AG09319 (cell line): ENCODE measurements around the gene GGTA1.

Source experiments
- DNase-seq: peaks from one replicate; pipeline ENCODE4 v3.0.0-alpha.2; 2010; ENCODE audit warnings: low read depth; ENCODE audit errors: extremely low read depth
- CTCF ChIP-seq: IDR thresholded peaks from 2 replicates; pipeline ENCODE4 v1.5.1; 2011; ENCODE audit warnings: low read depth, mild to moderate bottlenecking, inconsistent platforms, low read length, moderate library complexity

The GGTA1 gene

GRCh38 chr9:121434969-121435368 lies 64.7 kb downstream of the GGTA1 start:
- TF ChIP-seq CTCF: no peak
- DNase-seq: peak; percentile 8

GRCh38 chr9:121427899-121428298 lies 71.7 kb downstream of the GGTA1 start:
- no peak for DNase-seq
- TF ChIP-seq CTCF: no peak

GRCh38 chr9:121424024-121424432 lies 75.6 kb downstream of the GGTA1 start:
- no peak for DNase-seq
- no peak for TF ChIP-seq CTCF

- no peak for TF ChIP-seq CTCF
- DNase-seq: no peak
Measured at GRCh38 chr9:121411993-121412392, 87.7 kb downstream of the GGTA1 start.

GRCh38 chr9:121405899-121406298 lies 93.7 kb downstream of the GGTA1 start:
- TF ChIP-seq CTCF: no peak
- no peak for DNase-seq
